Pancreas (tissue), 10 donors: ENCODE measurements around the gene SKIC3. TPM values are rescaled to one million over a fixed set of nuclear protein-coding genes. Genes with fewer than 3 reads are reported as not detected.

ENCODE experiments used
- ATAC-seq, 4 donors: fragments of 200-7000 bp; cut with Tn5 transposase; one replicate each; pipeline versions ENCODE4 v1.8.0 to v1.9.1; 2020; ENCODE audit warnings: mild to moderate bottlenecking in 4 of 4, moderate library complexity in 4 of 4
- DNase-seq, 6 donors: peaks; one replicate each; pipeline ENCODE4 v3.0.0-alpha.2; 2020
- FAIRE-seq: peaks from 2 replicates; lab custom pipeline; 2012; peaks lifted over from hg19 to GRCh38; lab: Jason Lieb, UNC
- H3K27ac ChIP-seq, 4 donors: fragments of 200-600 bp; sonication (generic); 1 replicate in 3 of 4; 2 replicates in 1 of 4; pipeline versions ENCODE4 v1.5.0 to v1.8.0; 2020
- H3K27me3 ChIP-seq, 4 donors: fragments of 200-600 bp; one replicate each; pipeline ENCODE4 v1.8.0; 2021
- H3K36me3 ChIP-seq, 3 donors: fragments of 200-600 bp; sonication (generic) in 1 of 3; one replicate each; pipeline versions ENCODE4 v1.5.0 to v1.8.0; 2020 to 2021
- H3K4me1 ChIP-seq, 3 donors: fragments of 200-600 bp; one replicate each; pipeline ENCODE4 v1.8.0; 2021
- H3K4me3 ChIP-seq, 4 donors: fragments of 200-600 bp; sonication (generic) in 2 of 4; one replicate each; pipeline versions ENCODE4 v1.5.0 to v1.8.0; 2020 to 2021
- H3K9me3 ChIP-seq, 4 donors: fragments of 200-600 bp; one replicate each; pipeline ENCODE4 v1.8.0; 2021
- WGBS, 2 donors: extraction: QIAGEN DNeasy Blood & Tissue Kit; methylation state at CpG; one replicate each; pipeline ENCODE4 v1.1.7; 2013; 5-methylcytosine and 5-hydroxymethylcytosine counted together
- intact Hi-C, 3 donors: fragments of 100-400 bp; cut with DNase I; formaldehyde crosslinking; loops; one replicate each; pipeline versions ENCODE4 v1.11.1 to v1.14.2; 2022
- polyA plus RNA-seq, 2 donors: library from polyadenylated mRNA; stranded (reverse); fragments of 200-250 nt; gene quantifications; one replicate each; pipeline ENCODE4 v1.2.3, GENCODE V29; 2013
- total RNA-seq, 6 donors: library from RNA; stranded (reverse); fragmentation: NEBNext Ultra II Directional in 4 of 6; extraction: Animal tissue kit (Norgen Biotek cat#: 25700) in 4 of 6; gene quantifications; one replicate each; pipeline versions ENCODE4 v1.2.1 to v1.2.4, GENCODE V29; 2021 to 2023
- TF ChIP-seq, protein P1 (sequence below), 4 donors: fragments of 200-600 bp; sonication (generic) in 3 of 4; IDR thresholded peaks; one replicate each; pipeline versions ENCODE4 v1.5.0 to v1.8.0; 2021; ENCODE audit warnings: antibody characterized with exemption in 4 of 4
- donor health status: healthy with polysubstance abuse.
- donor health status: DM: no; HTN: no; CAD: no; lungs with moderate emphysema.
- donor health status: DM: no; HTN: no; CAD: no.
- donor health status: control.
- donor health status: control.
- donor health status: Bipolar disorder and iron deficiency.
- donor health status: DM: yes; HTN: yes; CAD: no.
- donor health status: DM: no; HTN: no; CAD: no.
- donor health status: DM: no; HTN: no; CAD: no.
- donor health status: DM: yes; HTN: yes; CAD: no.

SKIC3 gene
- total and polyA plus RNA-seq, 8 donors = 9.7 to 47.4 (median 40.8) TPM

DNA sequence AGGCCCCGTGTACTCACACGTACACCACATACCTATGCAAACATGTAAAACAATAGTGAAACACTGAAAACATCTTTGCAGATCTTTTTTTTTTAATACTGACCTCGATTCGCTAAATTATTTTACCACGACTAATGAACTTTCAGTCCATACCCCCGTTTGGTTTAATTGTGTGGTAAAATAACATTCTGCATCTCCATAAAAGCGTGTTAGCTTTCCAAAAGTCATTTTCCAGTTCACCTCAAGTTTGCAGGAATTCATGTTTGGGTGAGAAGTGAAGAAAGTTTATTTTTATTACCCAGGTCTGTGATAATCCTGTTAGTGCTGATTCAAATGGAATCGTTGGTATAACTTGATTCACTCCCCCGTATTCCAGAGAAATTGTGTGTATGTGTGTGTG lies 776 bp upstream of the SKIC3 start:
- H3K36me3 ChIP-seq = no peaks in the 10 kb centered on the region
- no peak for FAIRE-seq
- H3K27ac ChIP-seq = peak overlapping the region; percentile 67 to 87 (median 82)
- H3K9me3 ChIP-seq = no peaks in the 10 kb centered on the region
- no peaks in the 10 kb centered on the region for H3K27me3 ChIP-seq
- TF ChIP-seq, protein P1, sequence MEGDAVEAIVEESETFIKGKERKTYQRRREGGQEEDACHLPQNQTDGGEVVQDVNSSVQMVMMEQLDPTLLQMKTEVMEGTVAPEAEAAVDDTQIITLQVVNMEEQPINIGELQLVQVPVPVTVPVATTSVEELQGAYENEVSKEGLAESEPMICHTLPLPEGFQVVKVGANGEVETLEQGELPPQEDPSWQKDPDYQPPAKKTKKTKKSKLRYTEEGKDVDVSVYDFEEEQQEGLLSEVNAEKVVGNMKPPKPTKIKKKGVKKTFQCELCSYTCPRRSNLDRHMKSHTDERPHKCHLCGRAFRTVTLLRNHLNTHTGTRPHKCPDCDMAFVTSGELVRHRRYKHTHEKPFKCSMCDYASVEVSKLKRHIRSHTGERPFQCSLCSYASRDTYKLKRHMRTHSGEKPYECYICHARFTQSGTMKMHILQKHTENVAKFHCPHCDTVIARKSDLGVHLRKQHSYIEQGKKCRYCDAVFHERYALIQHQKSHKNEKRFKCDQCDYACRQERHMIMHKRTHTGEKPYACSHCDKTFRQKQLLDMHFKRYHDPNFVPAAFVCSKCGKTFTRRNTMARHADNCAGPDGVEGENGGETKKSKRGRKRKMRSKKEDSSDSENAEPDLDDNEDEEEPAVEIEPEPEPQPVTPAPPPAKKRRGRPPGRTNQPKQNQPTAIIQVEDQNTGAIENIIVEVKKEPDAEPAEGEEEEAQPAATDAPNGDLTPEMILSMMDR (IDR thresholded peaks at IDR 0.05) = no peak
- peak overlapping the region; percentile 63 to 85 (median 74) for H3K4me3 ChIP-seq
- WGBS, 2 donors = 0% methylated on average over 9 of the region's 9 CpGs
- ATAC-seq = no peak
- intact Hi-C loops = no loop called here
- no peak for DNase-seq
- H3K4me1 ChIP-seq = peaks cover 0 to 13% (median 6%) of the 10 kb centered on the region in 3 donors

DNA sequence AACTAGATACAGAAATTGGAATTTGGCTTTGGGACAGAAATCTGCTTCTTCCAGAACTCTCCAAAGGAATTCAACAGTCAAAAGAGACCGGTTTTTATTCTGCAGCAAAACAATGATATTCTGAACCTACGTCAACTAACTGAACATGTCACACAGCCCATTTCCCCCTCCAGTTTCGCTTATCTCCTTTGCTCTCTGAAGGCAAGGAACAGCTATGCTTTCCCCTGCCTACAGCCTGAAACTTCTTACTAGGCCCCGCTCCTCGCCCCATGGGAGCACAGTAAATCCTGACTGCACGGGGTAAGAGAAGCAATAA lies 488 bp downstream of the SKIC3 start:
- intact Hi-C loops = no loop called here
- H3K27me3 ChIP-seq = no peaks in the 10 kb centered on the region
- H3K4me1 ChIP-seq = peaks cover 0 to 16% (median 13%) of the 10 kb centered on the region in 3 donors
- TF ChIP-seq, protein P1 (IDR thresholded peaks at IDR 0.05) = no peak
- FAIRE-seq (no peak), DNase-seq (no peak), ATAC-seq (peak in 3 of 4 donors; percentile 46 to 59 (median 49))
- peak overlapping the region; percentile 67 to 87 (median 82) for H3K27ac ChIP-seq
- no peaks in the 10 kb centered on the region for H3K36me3 ChIP-seq
- peak overlapping the region; percentile 63 to 85 (median 74) for H3K4me3 ChIP-seq
- WGBS, 2 donors = 0% methylated on average over 6 of the region's 6 CpGs
- no peaks in the 10 kb centered on the region for H3K9me3 ChIP-seq

DNA sequence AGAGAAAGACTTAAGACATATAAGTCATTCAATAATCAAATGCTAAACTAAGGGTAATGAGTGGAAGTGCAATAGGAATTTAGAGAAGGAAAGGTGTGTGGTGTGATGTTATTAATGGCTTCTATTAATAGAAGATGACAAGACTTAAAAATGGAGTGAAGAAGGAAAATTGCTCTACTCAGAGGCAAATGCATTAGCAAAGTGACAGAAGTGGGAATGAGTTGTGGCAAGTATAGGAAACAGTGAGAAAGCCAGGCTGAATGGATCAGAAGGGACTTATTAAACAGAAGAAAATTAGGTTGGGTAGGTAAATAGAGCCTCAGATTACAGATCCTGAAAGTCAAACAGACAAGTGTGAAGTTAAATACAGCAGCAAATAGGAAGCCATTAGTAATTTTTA lies 5.7 kb downstream of the SKIC3 start:
- TF ChIP-seq, protein P1 (IDR thresholded peaks at IDR 0.05) = no peak
- H3K27ac ChIP-seq = no peak overlapping the region
- no peaks in the 10 kb centered on the region for H3K9me3 ChIP-seq
- FAIRE-seq = no peak
- H3K4me1 ChIP-seq = peaks cover 0 to 13% (median 9%) of the 10 kb centered on the region in 3 donors
- DNase-seq = no peak
- H3K27me3 ChIP-seq = no peaks in the 10 kb centered on the region
- intact Hi-C loops = no loop called here
- no peak overlapping the region for H3K4me3 ChIP-seq
- H3K36me3 ChIP-seq = no peaks in the 10 kb centered on the region
- ATAC-seq = peak in 1 of 4 donors; percentile 23

DNA sequence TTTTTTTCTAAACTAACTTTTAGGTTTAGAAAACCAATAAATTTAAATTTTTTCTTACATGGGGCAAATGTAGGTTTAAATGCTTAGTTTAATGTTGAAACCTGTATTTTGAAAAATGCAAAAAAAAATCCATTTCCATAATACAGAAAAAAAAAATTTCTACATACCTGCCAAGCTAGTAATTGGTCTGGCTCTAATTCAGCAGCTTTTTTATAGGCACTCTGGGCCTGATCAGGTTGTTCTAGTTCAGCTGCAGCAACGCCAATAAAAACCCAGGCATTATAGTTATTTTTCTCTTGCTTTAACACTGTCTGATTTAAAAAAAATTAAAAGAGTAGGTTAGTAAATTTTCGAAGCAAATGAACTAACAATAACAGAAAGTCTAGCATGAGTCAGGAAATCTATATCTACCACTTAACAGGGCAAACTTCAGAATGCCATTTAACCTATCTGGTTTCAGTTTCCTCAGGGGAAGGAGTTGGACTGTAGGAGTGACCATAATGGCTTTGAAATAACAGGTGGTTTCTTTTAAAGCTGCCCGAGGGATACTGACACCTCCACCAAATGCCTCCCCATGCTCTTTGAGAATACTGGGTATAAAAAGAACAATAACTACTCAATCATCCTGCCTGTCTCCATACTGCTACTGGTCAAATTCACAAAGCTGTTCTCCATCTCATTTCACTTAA lies 11.6 kb downstream of the SKIC3 start:
- Histone ChIP-seq H3K4me3 (no peak overlapping the region), H3K27ac (peak overlapping the region in 1 of 4 donors; percentile 4), H3K36me3 (peaks cover 0 to 33% (median 10%) of the 10 kb centered on the region in 3 donors), H3K27me3 (no peaks in the 10 kb centered on the region), H3K9me3 (no peaks in the 10 kb centered on the region), H3K4me1 (peaks cover 0 to 3% (median 0%) of the 10 kb centered on the region in 3 donors)
- ATAC-seq (peak; percentile 51 to 67 (median 60)), FAIRE-seq (no peak), DNase-seq (no peak)
- intact Hi-C loops = no loop called here
- 36 to 43% methylated on average over 3 of the region's 3 CpGs for WGBS, 2 donors
- TF ChIP-seq, protein P1 (IDR thresholded peaks at IDR 0.05) = no peak

DNA sequence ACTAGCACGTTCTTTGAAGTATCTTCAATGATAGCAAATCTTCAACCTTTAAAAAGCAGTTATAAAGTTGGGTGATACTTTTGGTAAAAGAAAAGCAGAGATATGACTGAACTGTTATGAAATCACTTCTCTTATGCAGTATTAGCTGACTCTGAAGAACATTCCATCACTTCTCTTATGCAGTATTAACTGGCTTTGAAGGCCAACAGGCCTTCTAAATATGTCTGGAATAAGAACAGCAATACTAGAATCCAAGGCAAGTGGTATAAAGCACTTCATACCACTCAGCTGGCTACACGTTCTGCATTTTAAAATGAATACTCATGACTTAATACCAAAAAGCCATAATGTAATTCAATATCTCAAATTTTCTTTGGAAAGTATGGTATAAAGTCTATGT lies 17.3 kb downstream of the SKIC3 start:
- ATAC-seq (no peak), FAIRE-seq (no peak), DNase-seq (no peak)
- Histone ChIP-seq H3K4me1 (no peaks in the 10 kb centered on the region), H3K4me3 (no peak overlapping the region), H3K36me3 (peaks cover 0 to 37% (median 10%) of the 10 kb centered on the region in 3 donors), H3K9me3 (no peaks in the 10 kb centered on the region), H3K27ac (no peak overlapping the region), H3K27me3 (no peaks in the 10 kb centered on the region)
- WGBS, 2 donors = 78 to 86% methylated on average over 2 of the region's 2 CpGs
- intact Hi-C loops = no loop called here
- TF ChIP-seq, protein P1 (IDR thresholded peaks at IDR 0.05) = no peak
